HG02798 (cell line): ENCODE data around the gene ABCC5.

ENCODE experiments used
- ATAC-seq: cut with Tn5 transposase; IDR thresholded peaks from one replicate; pipeline ENCODE4 v1.9.1; 2021; ENCODE audit warnings: mild to moderate bottlenecking; ENCODE audit not compliant: unreplicated experiment, poor library complexity

The ABCC5 gene

DNA sequence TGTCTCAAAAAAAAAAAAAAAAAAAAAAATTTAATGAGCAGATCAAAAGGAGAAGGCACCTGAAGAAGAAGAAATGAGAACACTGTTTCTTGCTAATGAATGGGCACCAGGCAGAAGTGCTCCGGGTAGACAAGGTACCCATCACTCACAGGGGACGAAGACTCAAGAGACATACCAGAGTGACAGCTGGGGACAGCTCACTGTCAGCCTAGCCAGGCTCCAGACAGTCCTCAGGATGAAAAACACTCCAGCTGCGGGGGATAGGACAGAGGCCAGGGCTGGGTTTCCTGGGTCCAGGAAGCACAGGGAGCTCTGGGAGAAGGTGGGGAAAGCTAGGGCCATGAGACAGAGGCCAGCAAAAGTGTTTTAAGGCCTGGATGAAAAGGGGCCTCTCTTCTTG is 84.5 kb downstream of the ABCC5 start:
- ATAC-seq: no peak

DNA sequence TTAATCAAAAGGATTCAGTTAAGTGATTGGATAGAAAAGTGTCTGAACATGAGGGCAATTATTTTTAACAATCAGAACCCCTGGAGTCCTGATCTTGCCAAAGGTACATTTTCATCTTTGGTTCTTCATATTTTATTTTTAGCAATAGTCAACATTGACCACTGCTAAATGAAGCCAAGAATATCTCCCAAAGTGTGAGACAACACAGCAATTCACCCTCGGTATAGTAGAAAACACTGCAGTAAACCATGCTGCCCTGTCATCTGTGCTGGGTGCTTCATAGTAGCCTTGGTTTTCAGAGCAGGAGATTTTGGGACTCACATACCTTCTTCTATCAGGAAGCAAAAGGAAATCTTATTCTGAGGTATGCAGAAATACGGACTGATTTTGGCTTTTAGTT is 85.8 kb downstream of the ABCC5 start:
- no peak for ATAC-seq

DNA sequence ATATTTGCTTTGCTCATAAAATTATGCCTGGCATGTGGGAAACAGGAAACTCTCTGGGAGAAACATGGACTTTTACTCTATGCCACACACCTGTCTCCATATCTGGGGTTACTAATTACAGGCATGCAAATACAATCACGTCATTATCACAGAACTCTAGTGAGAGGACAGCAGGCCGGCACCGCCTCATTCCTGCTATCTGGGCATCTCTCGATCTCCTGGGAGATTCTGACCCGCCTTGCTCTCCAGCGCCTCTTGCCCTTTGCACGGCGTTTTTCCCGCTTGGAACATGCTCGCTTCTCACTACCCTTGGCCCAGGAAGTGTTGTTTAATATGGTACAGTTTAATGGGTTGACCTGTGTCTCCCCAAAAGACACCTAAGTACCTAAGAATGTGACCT is 87.6 kb downstream of the ABCC5 start:
- no peak for ATAC-seq

DNA sequence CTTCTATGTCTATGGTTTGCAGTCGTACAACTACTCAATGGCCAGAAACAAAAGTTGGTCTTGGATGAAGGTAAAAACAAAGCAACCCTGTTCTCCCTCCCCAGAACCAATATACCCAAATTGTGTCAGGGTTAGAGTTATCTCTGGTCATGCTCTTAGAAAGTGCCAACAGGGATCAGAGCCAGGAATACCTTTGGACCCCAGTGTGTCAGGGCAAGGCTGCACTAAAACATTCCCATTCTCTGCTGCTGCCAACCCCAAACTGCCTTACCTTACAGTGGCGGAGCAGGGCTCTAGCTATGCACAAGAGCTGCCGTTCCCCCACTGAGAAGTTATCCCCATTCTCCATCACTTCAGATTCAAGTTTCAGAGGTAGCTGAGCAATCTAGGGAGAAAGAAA is 90.6 kb downstream of the ABCC5 start:
- ATAC-seq: no peak

DNA sequence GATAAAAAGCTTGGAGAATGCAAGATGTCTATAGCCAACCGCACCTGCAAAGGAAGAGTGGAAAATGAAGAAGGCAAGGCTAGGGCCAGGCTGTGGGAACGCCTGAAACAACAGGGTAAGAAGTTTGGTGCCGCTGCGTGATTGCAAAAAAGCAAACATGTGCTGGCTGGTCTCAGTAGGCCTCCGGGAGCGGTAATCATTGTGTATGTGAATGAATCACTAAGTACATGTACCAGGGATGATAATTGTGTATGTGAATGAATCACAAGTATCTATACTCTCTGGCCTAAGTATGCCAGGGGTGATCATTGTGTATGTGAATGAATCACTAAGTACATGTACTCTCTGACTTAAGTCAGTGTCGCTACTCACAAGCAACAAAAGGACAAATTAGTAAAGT is 92.7 kb downstream of the ABCC5 start:
- ATAC-seq: no peak

DNA sequence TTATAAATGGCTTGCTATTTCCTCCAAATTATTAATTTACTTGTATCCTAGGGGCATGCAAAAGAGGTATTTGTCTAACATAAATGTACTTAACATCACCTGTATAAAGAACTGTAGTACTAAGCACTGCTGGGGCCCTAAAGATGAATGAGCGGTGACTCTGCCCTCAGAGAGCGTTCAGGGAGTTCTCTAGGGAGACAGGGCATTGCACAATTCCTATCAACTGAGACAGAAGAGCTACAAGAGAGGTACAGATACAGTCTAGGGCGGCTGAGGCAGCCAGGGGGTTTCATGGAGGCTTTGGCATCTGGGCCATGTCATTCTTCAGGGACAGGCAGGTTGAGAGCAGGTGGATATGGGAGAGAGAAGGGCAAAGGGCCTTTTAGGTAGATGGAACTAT is 93.1 kb downstream of the ABCC5 start:
- ATAC-seq: no peak

DNA sequence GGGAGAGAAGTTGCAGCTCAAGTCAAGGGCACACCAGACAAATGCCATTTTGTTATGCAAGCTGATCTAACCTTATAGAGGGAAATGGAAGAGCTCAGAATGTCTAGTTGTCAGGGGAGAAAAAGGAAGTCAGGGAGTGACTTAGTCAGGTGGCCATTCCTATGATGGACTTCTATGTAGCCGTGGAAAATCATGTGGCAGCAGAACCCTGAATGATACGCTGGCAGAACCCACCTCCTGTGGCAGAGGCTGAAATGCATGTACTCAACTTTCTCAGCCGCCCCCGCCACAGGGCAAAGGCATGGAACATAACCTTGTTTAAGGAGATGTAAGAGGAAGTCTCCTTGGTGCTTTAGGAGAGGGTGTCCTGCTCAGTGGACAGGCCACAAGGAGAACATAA is 95.3 kb downstream of the ABCC5 start:
- no peak for ATAC-seq

DNA sequence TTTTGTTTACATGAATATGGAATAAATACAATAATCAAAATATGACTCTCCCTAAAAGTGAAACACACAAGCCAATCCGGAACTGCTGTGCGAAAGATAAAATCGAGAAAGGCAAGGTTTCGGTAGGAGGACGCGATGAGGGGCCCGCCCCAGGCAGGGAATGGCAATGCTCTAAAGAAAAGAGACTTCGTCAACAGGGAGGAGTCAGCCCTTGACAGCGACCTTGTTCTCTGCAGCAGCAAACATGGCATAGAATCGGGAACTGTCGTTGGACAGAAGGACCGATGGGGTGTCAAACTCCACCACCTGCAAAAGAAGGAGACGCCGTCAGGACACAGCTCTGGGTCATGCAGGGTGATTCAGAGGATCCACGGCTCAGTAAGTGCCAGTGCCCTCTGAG is 96.6 kb downstream of the ABCC5 start:
- no peak for ATAC-seq

DNA sequence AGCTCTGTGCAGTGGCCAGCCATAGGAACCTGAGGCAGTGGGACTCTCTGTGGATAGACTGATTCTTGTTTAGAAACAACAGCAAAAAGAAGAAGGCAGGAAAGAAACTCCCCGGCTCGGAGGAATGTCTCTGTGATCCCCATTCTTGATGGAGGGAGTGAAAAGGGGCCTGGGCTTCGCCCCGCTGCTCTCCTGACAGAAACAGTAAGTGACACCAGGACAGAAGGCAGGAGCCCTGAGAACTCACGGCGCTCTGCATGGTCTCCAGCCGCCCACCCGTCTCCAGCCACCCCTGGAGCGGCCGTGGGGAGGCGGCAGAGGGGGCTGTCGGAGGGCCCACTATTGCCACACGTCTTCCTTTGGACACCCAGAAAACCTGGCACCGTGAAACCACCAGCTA is 97.3 kb downstream of the ABCC5 start:
- ATAC-seq: no peak

DNA sequence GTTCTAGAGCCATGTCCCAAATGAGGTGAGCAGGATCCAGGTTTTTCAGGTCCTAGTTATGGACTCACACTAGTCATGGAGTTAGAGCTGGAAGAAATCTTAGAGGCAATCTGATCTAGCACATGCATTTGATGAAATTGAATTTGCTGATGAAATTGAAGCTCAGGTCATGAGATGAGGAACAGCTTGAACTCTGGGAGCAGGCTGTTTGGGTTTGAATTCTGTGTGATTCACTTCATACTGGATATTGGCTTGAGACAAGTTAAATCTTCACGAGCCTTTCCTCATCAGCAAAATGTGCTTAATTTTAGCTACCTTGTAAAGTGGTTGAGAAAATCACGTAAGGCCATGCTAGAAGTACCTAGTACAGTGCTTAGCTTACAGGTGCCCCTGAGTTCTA is 99.5 kb downstream of the ABCC5 start:
- no peak for ATAC-seq

DNA sequence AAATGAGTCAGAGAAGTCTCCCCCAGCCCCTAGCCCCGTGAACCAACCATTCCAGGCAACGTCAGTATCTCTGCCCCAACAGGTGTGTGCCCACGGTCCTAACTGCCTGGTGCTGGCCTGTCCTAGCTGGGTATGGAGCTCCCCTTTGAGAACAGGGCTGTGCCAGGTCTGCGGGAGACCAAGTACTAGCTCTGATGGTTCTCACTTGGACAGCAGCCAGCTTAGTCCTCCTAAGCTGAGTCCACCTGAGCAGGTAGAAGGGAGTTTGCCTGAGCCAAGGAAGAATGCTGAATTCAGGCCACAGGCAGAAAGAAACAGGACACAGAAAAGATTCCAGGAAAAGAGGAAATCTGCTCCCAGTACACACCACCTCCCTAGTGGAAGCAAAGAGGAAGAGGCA is 99.9 kb downstream of the ABCC5 start:
- ATAC-seq: no peak

DNA sequence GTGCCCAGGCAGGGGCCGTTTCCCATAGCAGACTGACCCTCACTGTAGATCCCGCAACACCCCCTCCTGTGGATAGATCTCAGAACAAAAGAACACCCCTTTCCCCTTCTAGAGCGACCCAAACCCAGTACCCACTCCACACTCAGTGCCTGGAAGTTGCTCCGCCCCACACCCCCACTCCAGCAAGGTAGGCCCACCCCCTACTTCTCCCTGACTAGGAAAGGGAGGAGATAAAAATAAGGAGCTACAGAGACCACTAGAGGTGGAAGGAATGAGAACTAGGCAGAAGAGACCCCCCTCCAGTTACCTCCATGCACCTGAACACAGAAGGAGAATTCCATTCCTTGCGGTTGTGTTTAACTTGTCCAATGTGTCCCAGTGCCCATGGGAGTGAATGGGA is 102.8 kb downstream of the ABCC5 start:
- no peak for ATAC-seq

DNA sequence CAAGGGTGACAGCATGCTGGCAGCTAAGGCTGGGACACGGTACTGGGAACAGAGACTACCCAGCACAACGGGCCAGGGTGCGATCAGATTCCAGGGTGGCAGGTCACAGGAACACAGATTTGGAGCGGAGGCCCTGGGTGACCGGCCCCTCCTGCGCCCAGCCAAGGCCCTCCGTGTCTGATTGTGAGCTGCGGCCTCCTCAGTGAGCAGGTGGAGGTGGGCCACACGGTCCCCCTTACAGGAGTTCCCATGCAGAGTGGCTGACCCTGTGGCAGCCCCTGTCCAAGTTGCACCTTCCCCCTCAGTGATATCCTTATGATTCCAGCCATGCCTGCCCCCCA is 104.1 kb downstream of the ABCC5 start:
- ATAC-seq: no peak

DNA sequence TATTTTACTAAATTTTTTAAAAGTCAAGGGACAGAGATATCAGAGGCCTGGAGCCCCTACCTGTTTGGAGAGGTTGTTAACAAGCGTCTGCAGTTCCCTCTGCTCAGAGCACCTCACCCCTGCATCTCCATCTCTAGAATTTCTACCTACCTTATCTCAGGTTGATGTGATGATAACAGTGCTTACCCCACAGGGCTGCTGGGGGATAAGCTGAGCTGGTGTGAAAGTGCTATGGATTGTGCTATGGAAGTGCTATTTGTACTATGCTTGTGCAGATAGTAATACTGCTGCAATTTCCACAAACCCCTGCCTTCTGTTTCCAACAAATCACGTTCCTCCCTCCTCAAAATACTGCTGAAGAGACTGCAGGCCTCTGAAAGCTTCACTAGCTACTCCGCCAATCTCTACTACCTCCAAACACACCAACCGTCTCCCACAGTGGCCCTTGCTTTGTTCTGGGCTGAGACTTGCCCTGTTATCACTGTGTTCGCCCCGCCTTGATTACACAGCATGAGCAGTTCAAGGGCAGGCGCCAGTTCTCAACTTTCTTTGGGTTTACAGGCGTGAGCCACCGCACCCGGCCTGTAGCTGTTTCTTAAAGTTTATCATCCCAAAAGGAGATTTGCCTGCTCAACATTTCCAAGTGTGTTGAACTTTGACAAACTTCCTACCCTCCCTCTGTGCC is 104.6 kb downstream of the ABCC5 start:
- no peak for ATAC-seq

DNA sequence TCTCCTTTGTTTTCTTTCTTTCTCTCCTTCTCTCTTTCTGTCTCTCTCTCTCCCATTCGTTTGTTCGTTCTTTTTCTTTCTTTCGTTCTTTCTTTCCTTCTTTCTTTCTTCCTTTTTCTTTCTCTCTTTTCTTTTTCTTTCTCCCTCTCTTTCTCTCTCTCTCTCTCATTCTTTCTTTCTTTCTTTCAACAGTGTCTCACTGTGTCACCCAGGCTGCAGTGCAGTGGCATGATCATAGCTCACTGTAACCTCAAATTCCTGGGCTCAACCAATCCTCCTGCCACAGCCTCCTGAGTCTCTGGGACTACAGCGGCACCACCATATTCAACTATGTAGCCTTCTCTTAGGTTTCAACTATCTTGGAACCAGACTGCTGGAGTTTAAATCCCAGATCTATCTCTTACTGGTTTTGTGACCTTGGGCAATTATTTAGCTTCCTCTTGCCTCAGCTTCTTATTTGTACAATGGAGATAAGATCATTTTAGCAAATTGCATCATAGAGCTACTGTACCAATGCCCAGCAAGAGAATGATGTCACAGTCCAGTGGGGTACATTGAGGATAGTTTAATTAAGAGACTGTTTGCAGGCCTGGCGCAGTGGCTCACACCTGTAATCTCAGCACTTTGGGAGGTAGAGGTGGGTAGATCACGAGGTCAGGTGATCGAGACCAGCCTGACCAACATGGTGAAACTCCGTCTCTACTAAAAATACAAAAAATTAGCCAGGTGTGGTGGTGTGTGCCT is 105.7 kb downstream of the ABCC5 start:
- no peak for ATAC-seq

DNA sequence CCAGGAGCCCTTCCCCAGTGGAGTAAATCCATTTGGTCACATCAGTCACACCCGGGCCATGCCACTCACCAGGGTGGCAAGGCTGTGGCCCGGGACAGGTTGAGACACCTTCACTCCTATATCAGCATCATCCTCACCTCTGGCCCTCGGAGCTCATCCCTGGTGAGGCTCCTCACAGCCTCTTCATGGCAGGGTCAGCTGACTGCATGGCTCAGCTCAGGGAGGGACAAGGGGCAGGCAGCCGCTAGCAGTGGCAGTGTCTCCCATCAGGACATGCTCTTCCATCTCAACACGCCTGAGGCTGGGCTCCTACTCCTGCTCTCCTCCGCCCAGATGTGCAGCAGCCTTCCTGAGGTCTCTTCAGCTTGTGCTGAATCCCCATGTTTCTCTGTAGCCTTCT is 106.6 kb downstream of the ABCC5 start:
- no peak for ATAC-seq

DNA sequence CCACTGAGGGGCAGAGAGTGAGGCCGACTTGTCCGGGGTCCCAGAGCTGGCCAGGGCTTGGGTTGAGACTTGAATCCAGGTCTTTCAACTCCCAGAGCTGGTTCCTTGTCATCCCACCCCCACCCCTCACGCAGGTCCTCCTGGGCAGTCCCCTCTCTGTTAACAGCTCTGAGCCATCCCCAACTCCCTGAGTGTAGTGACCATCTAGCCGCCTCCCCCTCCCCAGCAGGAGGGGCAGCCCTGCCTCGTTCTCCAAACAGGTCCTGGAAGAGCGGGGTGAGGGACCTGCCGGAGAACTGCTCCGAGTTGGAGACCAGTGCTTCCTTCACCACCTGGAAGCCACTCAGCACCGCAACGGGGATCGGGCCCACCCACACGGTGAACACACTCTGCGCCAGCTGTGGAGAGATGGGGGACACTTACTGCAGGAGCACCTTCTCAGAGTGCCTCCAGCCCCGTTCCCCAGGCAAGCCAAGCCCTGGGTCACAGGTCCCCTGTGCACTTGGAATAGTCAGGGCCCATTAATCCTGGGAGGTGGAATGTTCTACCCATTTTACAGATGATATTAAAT is 108.6 kb downstream of the ABCC5 start:
- ATAC-seq: no peak

DNA sequence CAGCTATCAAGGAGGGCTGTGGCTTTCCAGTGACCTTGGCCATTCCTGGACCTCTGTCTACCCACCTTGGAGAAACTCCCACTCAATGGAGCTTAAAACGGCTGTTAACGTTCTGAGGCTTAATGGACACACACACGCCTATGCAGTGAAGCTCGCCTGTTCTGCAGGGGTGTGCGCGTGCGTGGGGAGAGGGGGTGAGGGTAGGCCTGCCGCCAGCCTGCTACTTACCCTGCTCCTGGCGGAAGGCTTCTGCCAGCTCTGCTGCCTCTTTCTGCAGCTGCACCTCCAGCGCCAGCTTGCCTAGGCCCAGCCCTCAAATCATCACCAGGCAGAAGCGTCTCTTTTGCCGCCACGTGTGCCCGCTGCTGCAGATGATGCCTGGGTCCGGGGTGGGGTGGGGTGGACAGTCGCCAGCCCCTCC is 109.8 kb downstream of the ABCC5 start:
- no peak for ATAC-seq

DNA sequence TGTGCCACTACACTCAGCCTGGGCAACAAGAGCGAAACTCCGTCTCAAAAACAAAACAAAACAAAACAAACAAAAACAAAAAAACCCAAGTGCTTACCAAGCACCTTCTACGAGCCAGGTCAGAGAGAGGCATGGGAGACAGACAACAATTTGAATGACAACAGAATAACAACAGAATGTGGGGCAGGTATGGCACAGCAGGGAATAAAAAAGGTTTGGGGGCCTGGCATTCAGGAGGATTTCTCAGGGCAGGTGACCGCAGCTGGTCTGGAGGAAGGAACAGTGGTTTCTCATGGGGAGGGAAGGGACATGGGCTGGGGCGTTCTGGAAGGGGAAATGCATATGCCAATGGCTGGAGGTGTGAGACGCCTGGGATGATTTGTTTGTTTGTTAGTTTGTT is 110.5 kb downstream of the ABCC5 start:
- no peak for ATAC-seq

DNA sequence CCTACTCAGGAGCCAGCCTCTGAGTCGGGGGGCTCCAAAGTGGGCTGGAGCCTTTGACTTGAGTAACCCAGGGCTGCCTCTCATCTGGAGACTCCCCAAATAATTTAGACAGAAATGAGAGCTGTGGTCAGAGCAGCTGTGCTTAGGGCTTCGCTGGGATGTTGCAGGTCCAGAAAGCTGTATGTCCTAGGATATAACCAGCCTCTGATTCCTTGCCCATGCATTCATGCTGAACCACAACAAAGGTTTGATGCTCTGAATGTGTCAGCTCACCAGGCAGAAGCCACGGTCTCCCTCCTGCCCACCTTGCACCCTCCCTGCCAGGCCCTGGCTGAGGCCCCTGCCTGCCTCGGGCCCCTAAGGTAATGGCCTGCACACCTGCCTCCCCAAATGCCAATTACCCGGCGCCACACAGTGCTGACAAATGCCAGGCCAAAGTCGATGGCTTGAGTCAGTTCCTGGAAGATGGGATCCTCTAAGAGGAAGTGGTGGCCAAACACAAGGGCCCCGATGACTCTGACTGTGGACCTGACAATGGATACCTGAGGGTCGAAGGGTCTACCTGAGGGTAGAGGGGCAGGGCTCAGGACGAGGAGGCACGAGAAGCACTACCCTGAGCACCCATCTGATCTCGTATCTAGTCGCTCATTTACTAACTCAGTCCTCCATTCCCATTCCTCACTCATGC is 111.3 kb downstream of the ABCC5 start:
- no peak for ATAC-seq
